B cell (primary cell): ENCODE results near the gene MOB2. TPM values are rescaled to one million over a fixed set of nuclear protein-coding genes. Genes with fewer than 3 reads are reported as not detected.

Source experiments
- ATAC-seq: fragments of 200-7000 bp; cut with Tn5 transposase; one replicate; pipeline ENCODE4 v1.10.0; 2021; ENCODE audit warnings: low read depth, mild to moderate bottlenecking, moderate number of reproducible peaks, moderate library complexity
- CTCF ChIA-PET: fragments of 350-600 bp; sonication (Branson Sonifier 250); formaldehyde crosslinking; loops from one replicate; lab custom pipeline; 2021; ENCODE audit warnings: antibody characterized with exemption, inconsistent platforms; lab: Charles Lee
- POLR2A ChIA-PET: fragments of 350-600 bp; sonication (Branson Sonifier 250); formaldehyde crosslinking; loops from one replicate; lab custom pipeline; 2021; ENCODE audit warnings: antibody characterized with exemption; lab: Charles Lee
- DNase-seq: peaks from one replicate; pipeline ENCODE4 v3.0.0; 2013
- H2AFZ ChIP-seq: 2 replicates; pipeline ENCODE4 v1.6.1; 2012; ENCODE audit warnings: mild to moderate bottlenecking, low read depth, low read length; ENCODE audit not compliant: insufficient read depth, poor library complexity, severe bottlenecking
- H3K27ac ChIP-seq, 2 donors: 1 replicate in 1 of 2; 2 replicates in 1 of 2; pipeline ENCODE4 v1.5.1; 2012 to 2013; ENCODE audit warnings: low read length in 2 of 2, mild to moderate bottlenecking in 2 of 2, moderate library complexity in 1 of 2
- H3K27me3 ChIP-seq, 4 experiments: fragments of 200-600 bp in 1 of 4; sonication (generic) in 1 of 4; replicated peaks in 1 of 4; 1 replicate in 2 of 4; 2 replicates in 2 of 4; pipeline versions ENCODE4 v1.6.1 to v1.7.0; 2013 to 2016; ENCODE audit warnings: low read length in 3 of 4, mild to moderate bottlenecking in 2 of 4, mixed read lengths in 1 of 4, moderate library complexity in 1 of 4; ENCODE audit not compliant: insufficient read depth in 4 of 4, control insufficient read depth in 3 of 4; ENCODE audit errors: control extremely low read depth in 1 of 4
- H3K36me3 ChIP-seq, 2 experiments: replicated peaks in 1 of 2; 1 replicate in 1 of 2; 2 replicates in 1 of 2; pipeline versions ENCODE4 v1.6.1 to v1.7.1; 2013; ENCODE audit warnings: low read length in 1 of 2; ENCODE audit not compliant: insufficient read depth in 2 of 2, control insufficient read depth in 1 of 2; ENCODE audit errors: control extremely low read depth in 1 of 2, extremely low read depth in 1 of 2
- H3K4me1 ChIP-seq, 2 donors: fragments of 200-600 bp in 1 of 2; sonication (generic) in 1 of 2; 1 replicate in 1 of 2; 2 replicates in 1 of 2; pipeline versions ENCODE4 v1.5.1 to v1.6.1; 2013 to 2017; ENCODE audit warnings: low read length in 2 of 2; ENCODE audit not compliant: control insufficient read depth in 2 of 2, insufficient read depth in 2 of 2
- H3K4me2 ChIP-seq: replicated peaks from 2 replicates; pipeline ENCODE3; 2012; ENCODE audit warnings: mild to moderate bottlenecking, low read depth, low read length; ENCODE audit not compliant: poor library complexity, severe bottlenecking
- H3K4me3 ChIP-seq, 5 experiments: fragments of 200-600 bp in 1 of 5; sonication (generic) in 1 of 5; 1 replicate in 3 of 5; 2 replicates in 2 of 5; pipeline versions ENCODE4 v1.5.1 to v1.7.0; 2011 to 2016; ENCODE audit warnings: low read length in 4 of 5, mild to moderate bottlenecking in 4 of 5, low read depth in 2 of 5, control low read depth in 1 of 5, moderate library complexity in 1 of 5; ENCODE audit not compliant: insufficient read depth in 1 of 5; ENCODE audit errors: control extremely low read depth in 1 of 5, extremely low read depth in 1 of 5
- H3K79me2 ChIP-seq: fragments of 200-600 bp; sonication (generic); one replicate; pipeline ENCODE4 v1.6.0; 2016; ENCODE audit warnings: low read length; ENCODE audit not compliant: control insufficient read depth, insufficient read depth
- H3K9ac ChIP-seq: fragments of 200-600 bp; sonication (generic); 2 replicates; pipeline ENCODE4 v1.6.1; 2017; ENCODE audit warnings: mild to moderate bottlenecking, low read length, moderate library complexity
- H3K9me3 ChIP-seq, 3 donors: one replicate each; pipeline versions ENCODE4 v1.6.1 to v1.7.1; 2013; ENCODE audit warnings: low read length in 2 of 3; ENCODE audit not compliant: control insufficient read depth in 2 of 3, insufficient read depth in 1 of 3; ENCODE audit errors: control extremely low read depth in 1 of 3
- H4K20me1 ChIP-seq: 2 replicates; pipeline ENCODE4 v1.6.0; 2012; ENCODE audit warnings: mild to moderate bottlenecking, low read length; ENCODE audit not compliant: insufficient read depth, control insufficient read depth, poor library complexity, severe bottlenecking
- H3K27ac Mint-ChIP-seq: one replicate; pipeline ENCODE4 v1.8.0; 2021; ENCODE audit warnings: mixed read lengths
- H3K27me3 Mint-ChIP-seq: one replicate; pipeline ENCODE4 v1.8.0; 2021; ENCODE audit warnings: mixed read lengths
- H3K4me1 Mint-ChIP-seq: one replicate; pipeline ENCODE4 v1.8.0; 2021; ENCODE audit warnings: mixed read lengths
- H3K4me3 Mint-ChIP-seq: one replicate; pipeline ENCODE4 v1.8.0; 2021; ENCODE audit warnings: mixed read lengths
- H3K9me3 Mint-ChIP-seq: one replicate; pipeline ENCODE4 v1.8.0; 2022; ENCODE audit warnings: mixed read lengths; ENCODE audit not compliant: insufficient read depth
- EZH2 ChIP-seq: IDR thresholded peaks from 2 replicates; pipeline ENCODE4 v1.6.1; 2012; ENCODE audit warnings: borderline replicate concordance, low read depth, mild to moderate bottlenecking, moderate library complexity, low read length; ENCODE audit not compliant: insufficient read depth, poor library complexity, severe bottlenecking
- WGBS: methylation state at CpG from one replicate; pipeline ENCODE4 v1.1.5; 2013; ENCODE audit warnings: missing lambda C conversion rate; ENCODE audit not compliant: insufficient coverage; 5-methylcytosine and 5-hydroxymethylcytosine counted together
- intact Hi-C: fragments of 100-400 bp; cut with micrococcal nuclease; formaldehyde crosslinking; loops from one replicate; pipeline ENCODE4 v1.10.0; 2022
- polyA plus RNA-seq: library from polyadenylated mRNA; depleted of rRNA; stranded (reverse); fragments of >200 nt; gene quantifications from 2 replicates; pipeline ENCODE4 v1.2.3, GENCODE V29; 2012
- total RNA-seq, 2 donors: library from RNA; stranded (reverse); fragments of 120-200 nt in 1 of 2; gene quantifications; 1 replicate in 1 of 2; 2 replicates in 1 of 2; pipeline versions ENCODE4 v1.2.3 to v1.2.4, GENCODE V29; 2013 to 2022
- TF ChIP-seq, protein P1 (sequence below): fragments of 200-600 bp; IDR thresholded peaks from one replicate; pipeline ENCODE4 v1.8.0; 2022; ENCODE audit warnings: antibody characterized with exemption, mild to moderate bottlenecking

The MOB2 gene
- total and polyA plus RNA-seq, 2 donors (not counting 1 experiment from before 2014, with no cell fraction given): 55.7 to 57.6 TPM

DNA sequence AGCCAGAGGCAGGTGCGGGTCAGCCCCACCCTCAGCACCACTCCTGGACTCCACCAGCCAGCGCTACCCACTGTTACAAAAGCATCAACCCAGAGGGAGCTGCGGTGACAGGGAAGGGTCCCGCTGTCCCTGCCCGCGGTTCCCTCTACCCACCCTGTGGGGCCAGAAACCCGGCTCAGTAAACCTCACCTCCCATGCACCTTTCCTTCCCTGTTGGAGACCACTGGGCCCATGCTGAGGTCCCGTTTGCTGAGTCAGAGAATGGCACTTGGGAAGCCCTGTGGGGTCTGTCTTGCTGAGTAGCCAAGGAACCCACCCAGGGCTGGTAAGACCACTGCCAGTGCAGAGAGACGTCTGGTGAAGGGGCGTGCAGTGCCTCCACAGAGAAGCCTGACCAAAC lies 42.1 kb upstream of the MOB2 start:
- Histone ChIP-seq H3K4me2 (no peak overlapping the region), H4K20me1 (peaks cover 93% of the 10 kb centered on the region), H3K9ac (no peak overlapping the region), H3K36me3 (peaks cover 0 to 15% of the 10 kb centered on the region in 2 experiments), H3K9me3 (no peaks in the 10 kb centered on the region), H3K4me1 (peaks cover 6% of the 10 kb centered on the region in 2 donors), H3K27ac (no peak overlapping the region), H3K27me3 (no peaks in the 10 kb centered on the region), H2AFZ (no peak overlapping the region), H3K79me2 (peaks cover 97% of the 10 kb centered on the region), H3K4me3 (no peak overlapping the region)
- intact Hi-C loops: no loop called here
- DNase-seq: no peak
- no peak for ATAC-seq
- Mint-ChIP-seq H3K4me1 (peaks cover 25% of the 10 kb centered on the region), H3K27me3 (no peaks in the 10 kb centered on the region), H3K27ac (no peak overlapping the region), H3K9me3 (no peaks in the 10 kb centered on the region), H3K4me3 (no peak overlapping the region)
- ChIA-PET POLR2A (no interaction called here), CTCF (no interaction called here)
- TF ChIP-seq, protein P1, sequence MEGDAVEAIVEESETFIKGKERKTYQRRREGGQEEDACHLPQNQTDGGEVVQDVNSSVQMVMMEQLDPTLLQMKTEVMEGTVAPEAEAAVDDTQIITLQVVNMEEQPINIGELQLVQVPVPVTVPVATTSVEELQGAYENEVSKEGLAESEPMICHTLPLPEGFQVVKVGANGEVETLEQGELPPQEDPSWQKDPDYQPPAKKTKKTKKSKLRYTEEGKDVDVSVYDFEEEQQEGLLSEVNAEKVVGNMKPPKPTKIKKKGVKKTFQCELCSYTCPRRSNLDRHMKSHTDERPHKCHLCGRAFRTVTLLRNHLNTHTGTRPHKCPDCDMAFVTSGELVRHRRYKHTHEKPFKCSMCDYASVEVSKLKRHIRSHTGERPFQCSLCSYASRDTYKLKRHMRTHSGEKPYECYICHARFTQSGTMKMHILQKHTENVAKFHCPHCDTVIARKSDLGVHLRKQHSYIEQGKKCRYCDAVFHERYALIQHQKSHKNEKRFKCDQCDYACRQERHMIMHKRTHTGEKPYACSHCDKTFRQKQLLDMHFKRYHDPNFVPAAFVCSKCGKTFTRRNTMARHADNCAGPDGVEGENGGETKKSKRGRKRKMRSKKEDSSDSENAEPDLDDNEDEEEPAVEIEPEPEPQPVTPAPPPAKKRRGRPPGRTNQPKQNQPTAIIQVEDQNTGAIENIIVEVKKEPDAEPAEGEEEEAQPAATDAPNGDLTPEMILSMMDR: no peak
- no peak for TF ChIP-seq EZH2
- 96% methylated on average over 9 of the region's 10 CpGs for WGBS

DNA sequence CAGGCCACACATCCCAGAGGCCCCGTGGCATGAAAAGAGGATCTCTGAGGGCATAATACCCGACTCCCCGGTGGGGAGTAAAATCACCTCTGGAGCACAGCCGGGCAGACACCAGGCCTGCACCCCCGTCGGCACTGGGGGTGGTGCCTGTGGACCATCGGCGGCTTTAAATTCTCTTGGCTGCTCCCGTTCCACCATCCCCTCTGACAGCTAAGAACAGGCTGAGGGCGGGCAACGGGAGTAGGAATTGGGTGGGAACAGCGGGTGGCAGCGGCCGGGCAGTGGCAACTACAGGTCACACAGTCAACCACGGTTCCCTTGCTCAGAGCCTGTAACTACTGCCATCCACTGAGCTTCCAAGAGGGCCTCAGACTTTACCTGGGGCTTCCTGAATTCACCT lies 40.2 kb upstream of the MOB2 start:
- CTCF ChIA-PET: no interaction called here
- TF ChIP-seq EZH2: no peak
- TF ChIP-seq, protein P1: no peak
- WGBS: 97% methylated on average over 13 of the region's 15 CpGs

More for the DNA sequence above, 40.2 kb upstream of the MOB2 start:
- Histone ChIP-seq H3K4me3 (no peak overlapping the region), H3K9ac (no peak overlapping the region), H2AFZ (no peak overlapping the region), H3K9me3 (no peaks in the 10 kb centered on the region), H3K4me2 (no peak overlapping the region), H4K20me1 (peaks cover 93% of the 10 kb centered on the region), H3K36me3 (peaks cover 0 to 1% of the 10 kb centered on the region in 2 experiments), H3K27ac (no peak overlapping the region), H3K4me1 (peaks cover 22% of the 10 kb centered on the region in 2 donors), H3K27me3 (no peaks in the 10 kb centered on the region), H3K79me2 (peaks cover 96% of the 10 kb centered on the region)
- Mint-ChIP-seq H3K4me1 (peaks cover 40% of the 10 kb centered on the region), H3K9me3 (no peaks in the 10 kb centered on the region), H3K4me3 (no peak overlapping the region), H3K27ac (no peak overlapping the region), H3K27me3 (no peaks in the 10 kb centered on the region)
- DNase-seq (no peak), ATAC-seq (no peak)
- intact Hi-C loops: no loop called here
- POLR2A ChIA-PET: no interaction called here
